NCI-H146 (cell line): ENCODE measurements around the gene RAB40A.

Experiments
- DNase-seq: peaks from one replicate; lab custom pipeline; 2025; lab: John Stamatoyannopoulos, UW

The RAB40A gene

GRCh38 chrX:103519389-103519788 is at the start of gene RAB40A:
Gene RAB40A (minus strand): TSS chrX:103519489. CDS start chrX:103500756, 18,733 bp downstream.
- no peak for DNase-seq

DNA sequence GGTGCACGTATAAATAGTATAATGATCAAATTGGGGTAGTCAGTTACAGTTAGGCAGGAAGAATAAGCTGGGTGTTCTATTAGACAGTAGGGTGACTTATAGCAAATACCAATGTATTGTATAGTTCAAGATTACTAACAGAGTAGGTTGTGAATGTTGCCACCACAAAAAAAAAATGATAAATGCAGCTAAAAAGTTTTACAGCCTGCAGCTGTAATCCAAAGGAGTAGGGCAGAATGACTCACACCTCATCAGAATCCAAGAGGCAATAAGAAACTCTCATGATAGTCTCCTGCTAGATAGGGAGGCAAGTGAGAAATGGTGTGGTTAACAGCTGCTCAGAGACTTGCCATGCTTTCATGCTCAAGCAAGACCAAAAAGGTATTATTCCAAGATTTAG is 46.5 kb upstream of the RAB40A start:
- DNase-seq: no peak

DNA sequence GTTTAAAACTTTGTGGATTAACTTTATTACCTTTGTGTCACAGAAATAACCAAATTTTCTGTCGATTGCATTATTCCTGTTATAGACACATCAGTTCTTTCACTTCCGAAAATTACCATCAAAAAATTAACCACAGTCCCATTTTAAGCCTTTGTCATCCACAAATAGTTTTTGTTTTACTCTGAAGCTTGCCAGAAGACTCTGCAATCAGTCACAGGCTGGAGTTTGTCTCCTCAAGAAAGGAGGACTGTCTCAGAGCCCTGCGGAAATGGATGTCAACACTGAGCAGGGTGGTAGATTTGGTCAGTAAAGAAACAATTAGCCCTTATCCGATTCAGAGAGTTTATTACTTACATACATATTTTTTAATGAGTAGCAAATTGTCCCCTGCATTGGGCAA is 45.9 kb upstream of the RAB40A start:
- no peak for DNase-seq

- no peak for DNase-seq
These were observed 43.5 kb upstream of the RAB40A start for GRCh38 chrX:103562801-103563200.

DNA sequence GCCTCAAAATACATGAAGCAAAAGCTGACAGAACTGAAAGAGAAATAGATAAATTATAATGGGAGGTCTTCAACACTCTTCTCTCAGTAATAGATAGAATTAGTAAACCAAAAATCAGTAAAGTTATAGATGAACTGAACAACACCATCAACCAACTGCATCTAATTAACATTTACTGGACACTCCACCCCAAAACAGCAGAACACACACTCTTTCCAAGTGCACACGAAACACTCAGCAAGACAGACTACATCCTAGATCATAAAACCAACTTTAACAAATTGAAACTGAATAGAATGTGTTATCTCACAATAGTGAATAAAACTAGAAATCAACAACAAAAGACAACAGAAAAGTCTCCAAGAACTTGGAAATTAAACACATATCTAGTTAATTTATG is 41.0 kb upstream of the RAB40A start:
- no peak for DNase-seq

DNA sequence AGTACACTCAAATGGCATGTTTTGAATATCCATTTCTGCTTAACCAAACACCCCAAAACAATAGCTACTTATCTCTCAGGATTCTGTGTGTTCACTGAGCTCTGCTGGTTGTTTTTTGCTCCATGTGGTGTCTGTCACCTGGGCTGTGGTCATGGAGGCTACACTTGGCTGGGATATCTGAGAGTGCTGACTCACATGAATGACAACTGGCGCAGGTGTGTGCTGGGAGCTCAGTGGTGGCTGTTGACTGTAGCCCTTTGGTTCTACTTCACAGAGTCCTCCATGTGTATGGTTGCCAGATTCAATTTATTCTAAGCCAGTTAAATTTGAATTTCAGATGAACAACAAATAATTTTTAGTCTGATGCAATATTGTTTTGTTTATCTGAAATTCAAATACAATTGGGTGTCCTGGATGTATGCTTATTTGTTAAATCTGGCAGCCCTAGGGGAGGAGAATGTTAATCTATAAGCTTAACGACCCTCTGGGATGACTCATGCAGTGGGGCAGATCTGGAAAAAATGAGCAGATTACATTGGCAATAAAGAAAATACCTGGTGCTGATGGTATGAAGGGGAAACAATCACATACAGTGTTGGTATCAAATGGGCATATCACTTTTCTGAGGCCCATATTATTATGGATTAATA is 37.8 kb upstream of the RAB40A start:
- peak; percentile 16 for DNase-seq

GRCh38 chrX:103554687-103555424 is 35.6 kb upstream of the RAB40A start:
- DNase-seq: peak; percentile 78

- no peak for DNase-seq
These were observed 32.9 kb upstream of the RAB40A start for GRCh38 chrX:103552236-103552635.

- no peak for DNase-seq
These were observed 31.2 kb upstream of the RAB40A start for GRCh38 chrX:103550415-103551051.

DNA sequence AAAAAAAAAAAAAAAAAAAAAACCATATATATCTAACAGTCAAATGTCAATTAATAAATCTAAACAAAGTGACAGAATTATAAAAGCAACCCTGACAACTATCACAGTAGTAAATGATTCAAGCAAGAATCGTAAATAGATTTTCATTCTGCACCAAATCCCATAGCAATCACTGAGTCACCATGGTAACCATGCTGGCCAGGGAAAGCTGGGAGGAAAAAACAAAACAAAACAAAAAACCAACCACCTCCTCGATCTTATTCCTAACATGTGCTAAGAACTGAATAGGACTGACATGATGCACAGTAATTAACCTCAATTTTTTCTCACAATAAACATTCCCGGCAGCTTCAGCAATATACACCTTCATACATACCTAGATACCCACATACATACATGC is 30.6 kb upstream of the RAB40A start:
- no peak for DNase-seq

DNA sequence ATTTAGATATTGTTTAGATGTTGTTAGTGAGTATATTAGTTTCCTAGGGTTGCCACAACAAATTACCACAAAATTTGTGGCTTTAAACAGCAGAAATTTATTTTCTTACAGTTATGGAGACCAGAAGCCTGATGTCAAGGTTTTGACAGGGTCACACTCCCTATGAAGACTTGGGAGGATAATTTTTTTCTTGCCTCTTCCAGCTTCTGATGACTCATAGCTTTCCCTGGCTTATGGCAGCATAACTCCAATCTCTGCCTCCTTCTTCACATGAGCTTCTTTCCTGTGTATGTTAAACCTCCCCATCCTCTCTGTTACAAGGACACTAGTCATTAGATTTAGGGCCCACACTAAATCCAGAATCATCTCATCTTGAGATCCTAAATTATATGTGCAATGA is 20.9 kb upstream of the RAB40A start:
- DNase-seq: no peak

DNA sequence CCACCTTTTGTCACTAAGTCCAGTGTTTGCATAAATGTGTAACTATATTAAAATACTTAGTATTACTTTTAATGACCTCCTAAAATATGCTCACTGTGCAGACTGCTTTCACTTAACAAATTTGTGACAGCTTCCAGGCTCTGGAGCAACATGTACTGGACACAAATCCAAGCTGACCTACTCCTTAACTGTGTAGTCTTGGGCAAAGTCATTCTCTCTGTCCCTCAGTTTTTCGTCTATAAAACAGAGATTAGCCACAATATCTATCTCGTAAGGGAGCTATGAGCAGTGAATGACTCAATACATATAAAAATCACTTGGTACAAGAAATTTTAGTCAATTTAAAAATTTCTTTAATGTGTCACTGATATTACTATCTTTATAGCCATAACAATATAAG is 20.4 kb upstream of the RAB40A start:
- no peak for DNase-seq

GRCh38 chrX:103538728-103539127 is 19.4 kb upstream of the RAB40A start:
- no peak for DNase-seq

- no peak for DNase-seq
These were observed 18.6 kb upstream of the RAB40A start for GRCh38 chrX:103537871-103538387.

DNA sequence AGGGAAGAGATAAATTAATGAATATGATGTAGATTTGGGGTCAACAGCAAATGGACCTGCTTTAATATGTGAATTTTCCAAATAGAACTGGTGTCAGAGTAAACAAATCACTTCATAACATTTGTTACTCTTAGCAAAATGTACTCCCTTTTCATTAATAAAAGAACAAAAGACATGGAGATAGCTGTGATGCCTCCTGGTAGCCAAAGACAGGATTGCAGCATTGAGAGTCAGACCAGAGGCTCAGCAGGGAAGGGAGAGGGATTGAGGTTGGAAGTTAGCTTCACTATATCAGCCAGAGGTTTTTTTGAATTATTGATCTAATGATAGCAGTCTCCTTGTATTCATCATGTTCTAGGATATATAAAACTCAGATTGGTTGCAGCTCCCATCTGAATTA is 17.4 kb upstream of the RAB40A start:
- no peak for DNase-seq

DNA sequence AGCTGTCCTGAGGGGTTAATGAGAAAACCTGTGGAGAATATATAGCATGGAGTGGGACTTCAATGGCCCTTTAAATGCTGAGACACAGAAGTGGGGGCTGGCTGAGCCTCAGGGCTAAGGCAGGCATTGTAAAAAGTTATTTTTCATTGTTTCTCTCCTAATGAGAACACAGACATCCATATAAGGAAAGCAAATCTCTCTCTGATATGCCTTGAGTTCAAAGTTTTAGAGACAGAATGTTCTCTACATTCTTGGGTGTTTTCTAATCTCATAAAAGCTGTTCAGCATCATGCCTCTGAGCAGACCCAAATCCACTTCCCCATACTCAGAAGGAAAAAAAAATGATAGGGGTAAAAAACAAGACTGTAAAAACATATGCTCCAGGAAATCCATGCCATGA is 16.8 kb upstream of the RAB40A start:
- DNase-seq: no peak

DNA sequence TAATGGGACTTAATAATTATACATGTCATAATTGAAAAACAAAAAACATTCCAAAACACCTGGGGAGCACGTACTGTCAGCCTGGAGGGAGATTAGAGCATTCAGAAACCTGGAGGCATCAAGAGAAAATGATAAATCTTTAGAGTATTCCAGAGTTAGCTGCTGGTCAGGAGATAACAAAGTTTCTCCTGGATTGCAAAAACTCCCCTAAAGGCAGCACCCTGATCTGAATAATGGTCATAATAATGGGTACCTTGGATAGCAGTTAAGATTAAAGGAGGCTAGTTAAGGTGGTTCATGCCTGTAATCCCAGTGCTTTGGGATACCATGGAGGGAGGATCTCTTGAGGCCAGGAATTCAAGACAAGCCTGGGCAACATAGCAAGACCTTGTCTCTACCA is 15.9 kb upstream of the RAB40A start:
- no peak for DNase-seq

DNA sequence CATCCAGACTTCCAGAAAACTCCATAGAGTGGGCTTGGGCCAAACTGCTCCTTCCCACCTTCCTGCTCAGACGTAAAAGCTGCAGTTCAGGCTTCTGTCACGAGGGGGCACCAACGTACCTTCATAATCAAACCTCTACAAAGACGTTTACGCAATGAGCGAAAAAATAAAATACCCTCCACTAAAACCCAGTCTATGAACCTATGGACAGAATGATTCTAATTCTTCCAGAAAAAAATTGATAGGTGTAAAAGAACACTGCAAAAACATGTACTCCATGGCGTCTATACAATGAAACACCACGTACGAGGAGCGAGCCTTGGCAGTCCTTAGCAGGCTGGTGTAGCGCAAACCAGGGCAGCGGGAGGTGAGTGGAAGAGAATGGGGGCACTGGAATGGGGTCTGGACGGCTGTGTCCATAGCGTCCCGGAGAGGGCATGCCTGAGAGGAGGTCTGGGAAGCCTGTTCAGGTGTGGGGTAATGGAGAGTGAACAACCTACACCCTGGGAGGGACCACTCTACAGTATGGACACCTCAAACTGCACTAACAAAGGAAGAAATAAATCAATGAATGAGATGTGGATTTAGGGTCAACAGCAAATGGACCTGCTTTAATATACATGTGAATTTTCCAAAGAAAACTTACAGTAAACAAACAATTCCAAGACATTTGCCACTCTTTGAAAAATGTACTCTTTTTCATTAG is 14.4 kb upstream of the RAB40A start:
- peak; percentile 49 for DNase-seq

- no peak for DNase-seq
These were observed 11.7 kb upstream of the RAB40A start for GRCh38 chrX:103531002-103531401.

DNA sequence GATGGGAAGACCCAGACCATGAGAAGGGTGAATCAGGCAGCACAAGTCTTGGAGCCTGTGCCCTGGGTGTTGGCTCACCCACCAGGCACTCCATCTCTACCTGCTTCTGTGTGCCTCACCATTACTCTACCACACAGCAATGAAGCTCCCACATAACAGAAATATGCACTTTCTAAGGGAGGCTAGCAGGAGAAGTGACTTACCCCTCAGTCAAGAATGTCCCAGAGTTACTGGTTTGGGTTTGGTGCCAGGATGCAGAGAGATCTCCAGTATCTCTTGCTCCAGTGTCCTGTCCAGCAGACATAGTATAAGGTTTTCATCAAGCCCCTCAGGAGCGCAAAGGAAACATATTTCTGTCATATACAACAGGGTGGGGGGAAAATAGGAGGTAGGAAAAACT is 11.3 kb upstream of the RAB40A start:
- DNase-seq: no peak

GRCh38 chrX:103529550-103529949 is 10.3 kb upstream of the RAB40A start:
- DNase-seq: no peak

GRCh38 chrX:103524747-103525146 is 5.5 kb upstream of the RAB40A start:
- DNase-seq: no peak

DNA sequence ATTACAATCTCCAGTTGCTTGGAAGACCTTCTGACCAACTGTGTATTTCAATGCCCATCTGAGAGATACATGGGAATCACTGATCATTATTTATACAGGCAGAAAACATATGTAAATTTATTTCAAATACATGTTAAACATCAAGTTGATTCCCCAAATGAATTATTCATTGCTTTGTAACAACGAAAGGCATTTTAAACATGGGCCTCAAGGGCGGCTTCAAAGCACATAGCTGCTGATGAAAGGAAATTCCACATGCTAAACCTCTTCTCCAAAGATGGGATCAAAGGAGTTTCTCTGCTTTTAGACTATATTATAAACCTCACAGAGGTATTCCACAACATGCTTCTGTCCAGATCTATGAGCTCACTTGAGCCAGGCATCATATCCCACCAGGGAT is 4.3 kb upstream of the RAB40A start:
- DNase-seq: no peak
